CD4-positive, alpha-beta memory T cell (primary cell): ENCODE measurements around the gene TMEM40. TPM values are rescaled to one million over a fixed set of nuclear protein-coding genes. Genes with fewer than 3 reads are reported as not detected.

ENCODE experiments used
- CTCF ChIA-PET: fragments of 350-600 bp; sonication (Branson Sonifier 250); formaldehyde crosslinking; loops from one replicate; lab custom pipeline; 2021; ENCODE audit warnings: inconsistent platforms; ENCODE audit not compliant: partially characterized antibody; lab: Charles Lee
- POLR2A ChIA-PET: fragments of 350-600 bp; sonication (Branson Sonifier 250); formaldehyde crosslinking; loops from one replicate; lab custom pipeline; 2021; ENCODE audit not compliant: partially characterized antibody; lab: Charles Lee
- DNase-seq, 5 donors: peaks; one replicate each; pipeline versions ENCODE4 v3.0.0 to v3.0.0-alpha.2; 2020 to 2022; ENCODE audit warnings: mixed read lengths in 1 of 5
- H3K27ac ChIP-seq: one replicate; pipeline ENCODE4 v1.7.0; 2013; ENCODE audit warnings: low read depth, low read length
- H3K27me3 ChIP-seq: 2 replicates; pipeline ENCODE4 v1.7.0; 2013; ENCODE audit warnings: mild to moderate bottlenecking, low read length, moderate library complexity; ENCODE audit not compliant: insufficient read depth
- H3K36me3 ChIP-seq: 2 replicates; pipeline ENCODE4 v1.7.0; 2013; ENCODE audit warnings: mild to moderate bottlenecking, low read length, moderate library complexity; ENCODE audit not compliant: insufficient read depth
- H3K4me1 ChIP-seq: 2 replicates; pipeline ENCODE4 v1.7.0; 2013; ENCODE audit warnings: mild to moderate bottlenecking, low read length, moderate library complexity; ENCODE audit not compliant: insufficient read depth
- H3K4me3 ChIP-seq, 2 donors: one replicate each; pipeline ENCODE4 v1.7.0; 2013; ENCODE audit warnings: low read length in 2 of 2, mild to moderate bottlenecking in 1 of 2
- H3K9me3 ChIP-seq, 2 donors: one replicate each; pipeline ENCODE4 v1.7.0; 2013; ENCODE audit warnings: low read length in 2 of 2, control low read depth in 1 of 2; ENCODE audit not compliant: control insufficient read depth in 1 of 2
- H3K27ac Mint-ChIP-seq, 7 donors: one replicate each; pipeline ENCODE4 v1.8.0; 2020 to 2021; ENCODE audit warnings: mixed read lengths in 7 of 7, mild to moderate bottlenecking in 6 of 7, inconsistent platforms in 3 of 7, moderate library complexity in 3 of 7
- H3K27me3 Mint-ChIP-seq, 2 donors: one replicate each; pipeline ENCODE4 v1.8.0; 2020 to 2021; ENCODE audit warnings: mixed read lengths in 2 of 2
- H3K36me3 Mint-ChIP-seq, 2 donors: one replicate each; pipeline ENCODE4 v1.8.0; 2020 to 2021; ENCODE audit warnings: mixed read lengths in 2 of 2, inconsistent platforms in 1 of 2, mild to moderate bottlenecking in 1 of 2
- H3K4me1 Mint-ChIP-seq, 4 donors: one replicate each; pipeline ENCODE4 v1.8.0; 2020 to 2021; ENCODE audit warnings: mixed read lengths in 4 of 4, mild to moderate bottlenecking in 1 of 4
- H3K4me3 Mint-ChIP-seq, 8 donors: one replicate each; pipeline ENCODE4 v1.8.0; 2020 to 2021; ENCODE audit warnings: mixed read lengths in 8 of 8, mild to moderate bottlenecking in 7 of 8, moderate library complexity in 6 of 8, inconsistent platforms in 3 of 8
- H3K9me3 Mint-ChIP-seq, 8 donors: one replicate each; pipeline ENCODE4 v1.8.0; 2020 to 2021; ENCODE audit warnings: mixed read lengths in 8 of 8, mild to moderate bottlenecking in 5 of 8, inconsistent platforms in 3 of 8, moderate library complexity in 1 of 8
- intact Hi-C: fragments of 100-400 bp; cut with micrococcal nuclease; formaldehyde crosslinking; loops from one replicate; pipeline ENCODE4 v1.15.1; 2023
- polyA plus RNA-seq, 2 donors: library from polyadenylated mRNA; unstranded; fragments of 300-500 nt; fragmentation: Illumina TruSeq; gene quantifications; one replicate each; pipeline ENCODE4 v1.2.3, GENCODE V29; 2021
- total RNA-seq, 2 experiments: library from RNA; stranded (reverse); gene quantifications; one replicate each; pipeline ENCODE4 v1.2.3, GENCODE V29; 2021

TMEM40 gene
- total and polyA plus RNA-seq, 4 experiments from 2014 or later: not detected

DNA sequence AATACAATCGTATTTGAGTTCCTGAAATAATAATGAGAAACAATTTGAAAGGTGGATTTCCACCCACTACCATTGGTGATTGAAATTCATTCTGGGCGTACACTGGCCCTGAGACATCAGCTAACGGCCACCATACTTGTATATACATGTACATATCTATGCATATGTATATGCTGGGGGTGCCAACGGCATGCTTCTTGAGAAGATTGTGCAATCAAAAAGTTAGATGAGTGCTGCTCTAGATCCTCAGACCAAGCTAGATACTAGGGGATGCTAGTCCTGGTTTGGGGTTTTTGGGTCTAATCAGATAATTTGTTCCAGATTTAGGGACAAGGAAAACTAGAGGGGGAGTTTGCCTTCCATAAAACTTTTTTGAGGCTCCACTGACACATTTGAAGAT lies 2.9 kb downstream of the TMEM40 start:
- Mint-ChIP-seq H3K27ac (no peak overlapping the region), H3K36me3 (no peaks in the 10 kb centered on the region), H3K9me3 (peaks cover 0 to 2% (median 0%) of the 10 kb centered on the region in 8 donors), H3K4me3 (no peak overlapping the region), H3K4me1 (peaks cover 5 to 7% (median 6%) of the 10 kb centered on the region in 4 donors), H3K27me3 (peaks cover 5% of the 10 kb centered on the region in 2 donors)
- Histone ChIP-seq H3K9me3 (no peaks in the 10 kb centered on the region), H3K27me3 (no peaks in the 10 kb centered on the region), H3K4me3 (no peak overlapping the region), H3K27ac (no peak overlapping the region), H3K36me3 (no peaks in the 10 kb centered on the region), H3K4me1 (peaks cover 3% of the 10 kb centered on the region)
- DNase-seq: no peak
- ChIA-PET CTCF (no interaction called here), POLR2A (no interaction called here)
- intact Hi-C loops: no loop called here

GRCh38 chr3:12755754-12756153 lies 3.3 kb downstream of the TMEM40 start:
- H3K4me1 ChIP-seq: peaks cover 3% of the 10 kb centered on the region
- peaks cover 3 to 5% of the 10 kb centered on the region in 2 donors for H3K27me3 Mint-ChIP-seq
- no peaks in the 10 kb centered on the region for H3K9me3 ChIP-seq
- ChIA-PET POLR2A (no interaction called here), CTCF (no interaction called here)
- peaks cover 5 to 7% (median 6%) of the 10 kb centered on the region in 4 donors for H3K4me1 Mint-ChIP-seq
- no peaks in the 10 kb centered on the region for H3K36me3 ChIP-seq
- no peak overlapping the region for H3K4me3 ChIP-seq
- H3K27ac ChIP-seq: no peak overlapping the region
- H3K9me3 Mint-ChIP-seq: peaks cover 0 to 2% (median 0%) of the 10 kb centered on the region in 8 donors
- no peak overlapping the region for H3K27ac Mint-ChIP-seq
- intact Hi-C loops: no loop called here
- peak overlapping the region in 2 of 8 donors; percentile 10 to 55 for H3K4me3 Mint-ChIP-seq
- no peak for DNase-seq
- no peaks in the 10 kb centered on the region for H3K36me3 Mint-ChIP-seq
- H3K27me3 ChIP-seq: no peaks in the 10 kb centered on the region

GRCh38 chr3:12754313-12754712 lies 4.7 kb downstream of the TMEM40 start:
- H3K4me3 Mint-ChIP-seq: no peak overlapping the region
- no peaks in the 10 kb centered on the region for H3K36me3 Mint-ChIP-seq
- ChIA-PET CTCF (no interaction called here), POLR2A (no interaction called here)
- Histone ChIP-seq H3K36me3 (no peaks in the 10 kb centered on the region), H3K9me3 (no peaks in the 10 kb centered on the region), H3K27me3 (no peaks in the 10 kb centered on the region), H3K4me3 (no peak overlapping the region), H3K4me1 (peaks cover 3% of the 10 kb centered on the region), H3K27ac (no peak overlapping the region)
- no peak for DNase-seq
- peaks cover 2 to 5% of the 10 kb centered on the region in 2 donors for H3K27me3 Mint-ChIP-seq
- H3K27ac Mint-ChIP-seq: no peak overlapping the region
- intact Hi-C loops: no loop called here
- H3K9me3 Mint-ChIP-seq: peaks cover 0 to 2% (median 0%) of the 10 kb centered on the region in 8 donors
- H3K4me1 Mint-ChIP-seq: peaks cover 5 to 7% (median 6%) of the 10 kb centered on the region in 4 donors

DNA sequence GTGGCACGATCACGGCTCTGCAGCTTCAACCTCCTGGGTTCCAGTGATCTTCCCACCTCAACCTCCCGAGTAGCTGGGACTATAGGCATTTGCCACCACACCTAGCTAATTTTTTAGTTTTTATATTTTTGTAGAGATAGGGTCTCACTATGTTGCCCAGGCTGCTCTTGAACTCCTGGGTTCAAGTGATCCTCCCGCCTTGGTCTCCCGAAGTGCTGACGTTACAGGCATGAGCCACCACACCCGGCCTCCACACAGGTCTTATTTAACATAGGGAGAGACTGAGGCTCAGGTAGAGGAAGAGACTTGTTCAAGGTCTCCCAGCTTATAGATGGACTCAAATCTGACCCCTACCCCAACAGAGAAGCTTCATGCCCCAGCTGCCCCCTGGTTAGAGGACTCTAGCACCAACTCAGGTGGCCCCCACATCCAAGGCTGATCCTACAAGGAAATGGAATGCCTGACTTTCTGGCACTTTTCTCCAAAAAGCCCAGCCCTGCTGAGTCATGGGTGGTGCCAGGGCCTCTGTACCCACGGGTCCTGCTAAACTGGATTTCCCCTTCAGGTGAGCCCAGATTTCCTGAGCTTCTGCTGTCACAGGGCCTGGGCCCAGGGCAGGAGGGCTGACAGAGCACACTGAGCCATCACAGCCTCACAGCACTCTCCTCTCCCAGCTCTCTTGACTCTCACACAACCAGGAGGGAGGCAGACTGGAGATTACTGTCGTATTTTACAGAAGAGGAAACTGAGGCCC lies 5.6 kb downstream of the TMEM40 start:
- no peaks in the 10 kb centered on the region for H3K27me3 ChIP-seq
- H3K4me1 Mint-ChIP-seq: peaks cover 5 to 7% (median 6%) of the 10 kb centered on the region in 4 donors
- H3K9me3 ChIP-seq: no peaks in the 10 kb centered on the region
- H3K4me3 ChIP-seq: no peak overlapping the region
- intact Hi-C loops: no loop called here
- ChIA-PET POLR2A (no interaction called here), CTCF (no interaction called here)
- peaks cover 2 to 3% of the 10 kb centered on the region in 2 donors for H3K27me3 Mint-ChIP-seq
- H3K27ac Mint-ChIP-seq: no peak overlapping the region
- no peak for DNase-seq
- peaks cover 0 to 2% (median 0%) of the 10 kb centered on the region in 8 donors for H3K9me3 Mint-ChIP-seq
- H3K36me3 ChIP-seq: no peaks in the 10 kb centered on the region
- H3K36me3 Mint-ChIP-seq: no peaks in the 10 kb centered on the region
- H3K27ac ChIP-seq: no peak overlapping the region
- peaks cover 3% of the 10 kb centered on the region for H3K4me1 ChIP-seq
- no peak overlapping the region for H3K4me3 Mint-ChIP-seq

DNA sequence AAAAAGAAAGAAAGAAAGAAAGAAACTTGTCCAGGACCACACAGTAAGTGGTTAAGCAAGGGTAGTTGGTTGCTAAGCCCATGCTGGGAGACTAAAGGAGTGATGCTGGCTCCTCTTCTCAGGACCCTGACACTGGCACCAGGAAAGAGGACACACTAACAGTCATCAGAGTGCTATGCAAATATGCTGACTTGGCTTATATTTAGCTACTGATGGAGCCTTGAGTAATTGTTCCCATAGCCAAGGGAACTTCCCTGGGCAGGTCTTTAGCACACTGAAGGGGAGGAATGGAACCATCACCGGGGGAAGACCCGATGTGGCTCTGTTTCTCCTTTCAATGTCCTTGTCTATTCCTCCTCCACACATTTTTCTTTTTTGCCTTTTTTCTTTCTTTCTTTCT lies 6.2 kb downstream of the TMEM40 start:
- no peaks in the 10 kb centered on the region for H3K36me3 ChIP-seq
- H3K4me3 ChIP-seq: no peak overlapping the region
- no peak overlapping the region for H3K27ac ChIP-seq
- Mint-ChIP-seq H3K36me3 (no peaks in the 10 kb centered on the region), H3K9me3 (peaks cover 0 to 2% (median 0%) of the 10 kb centered on the region in 8 donors), H3K4me3 (no peak overlapping the region), H3K27me3 (peaks cover 2 to 3% of the 10 kb centered on the region in 2 donors), H3K27ac (no peak overlapping the region), H3K4me1 (peaks cover 5 to 7% (median 6%) of the 10 kb centered on the region in 4 donors)
- H3K4me1 ChIP-seq: peaks cover 3% of the 10 kb centered on the region
- H3K9me3 ChIP-seq: no peaks in the 10 kb centered on the region
- POLR2A ChIA-PET: no interaction called here
- intact Hi-C loops: no loop called here
- CTCF ChIA-PET: no interaction called here
- H3K27me3 ChIP-seq: no peaks in the 10 kb centered on the region
- no peak for DNase-seq

GRCh38 chr3:12752102-12752501 lies 7.0 kb downstream of the TMEM40 start:
- no peak overlapping the region for H3K4me3 Mint-ChIP-seq
- intact Hi-C loops: no loop called here

DNA sequence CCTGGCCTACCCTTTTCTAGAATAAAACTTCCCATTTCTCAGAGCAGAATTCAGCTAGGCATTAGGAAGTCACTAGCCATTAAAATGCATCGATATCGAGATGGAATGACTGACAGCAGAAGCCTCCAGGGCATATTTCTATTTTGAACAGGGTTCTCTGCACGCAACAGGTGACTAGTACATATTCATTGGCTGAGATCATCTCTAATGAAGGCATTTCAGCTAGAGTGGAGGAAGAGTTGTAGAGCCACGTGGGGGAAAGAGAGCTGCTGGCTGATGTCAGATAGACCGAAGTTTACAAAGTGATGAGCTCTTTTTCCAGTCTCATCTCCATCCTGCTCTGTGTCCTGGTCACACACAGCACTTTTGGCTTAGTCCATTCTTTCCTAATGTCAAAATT lies 7.5 kb downstream of the TMEM40 start:
- Histone ChIP-seq H3K4me3 (no peak overlapping the region), H3K36me3 (no peaks in the 10 kb centered on the region), H3K27ac (no peak overlapping the region), H3K4me1 (peaks cover 3% of the 10 kb centered on the region), H3K27me3 (no peaks in the 10 kb centered on the region), H3K9me3 (no peaks in the 10 kb centered on the region)
- H3K4me3 Mint-ChIP-seq: no peak overlapping the region
- no peak overlapping the region for H3K27ac Mint-ChIP-seq
- POLR2A ChIA-PET: no interaction called here
- DNase-seq: no peak
- CTCF ChIA-PET: interaction anchor here (0.6 kb wide), 1 partner anchor 12 kb away, joined by 3 read pairs; no protein-coding TSS in a partner anchor
- intact Hi-C loops: loop anchor here (2.0 kb wide), 1 partner anchor 31 kb away; no protein-coding TSS in a partner anchor
- peaks cover 0 to 1% of the 10 kb centered on the region in 2 donors for H3K27me3 Mint-ChIP-seq
- peaks cover 0 to 2% (median 0%) of the 10 kb centered on the region in 8 donors for H3K9me3 Mint-ChIP-seq
- peaks cover 5 to 7% (median 5%) of the 10 kb centered on the region in 4 donors for H3K4me1 Mint-ChIP-seq
- no peaks in the 10 kb centered on the region for H3K36me3 Mint-ChIP-seq

More at GRCh38 chr3:12752102-12752501, 7.0 kb downstream of the TMEM40 start:
- DNase-seq: no peak
- Histone ChIP-seq H3K9me3 (no peaks in the 10 kb centered on the region), H3K27me3 (no peaks in the 10 kb centered on the region), H3K4me1 (peaks cover 3% of the 10 kb centered on the region), H3K4me3 (no peak overlapping the region), H3K27ac (no peak overlapping the region), H3K36me3 (no peaks in the 10 kb centered on the region)
- H3K9me3 Mint-ChIP-seq: peaks cover 0 to 2% (median 0%) of the 10 kb centered on the region in 8 donors
- peaks cover 2 to 3% of the 10 kb centered on the region in 2 donors for H3K27me3 Mint-ChIP-seq
- no peaks in the 10 kb centered on the region for H3K36me3 Mint-ChIP-seq
- POLR2A ChIA-PET: no interaction called here
- peaks cover 5 to 7% (median 6%) of the 10 kb centered on the region in 4 donors for H3K4me1 Mint-ChIP-seq
- no peak overlapping the region for H3K27ac Mint-ChIP-seq
- CTCF ChIA-PET: interaction anchor here (0.6 kb wide), 1 partner anchor 11 kb away, joined by 3 read pairs; no protein-coding TSS in a partner anchor
